ENCODE results near the gene ZNF862.

ZNF862 gene

DNA sequence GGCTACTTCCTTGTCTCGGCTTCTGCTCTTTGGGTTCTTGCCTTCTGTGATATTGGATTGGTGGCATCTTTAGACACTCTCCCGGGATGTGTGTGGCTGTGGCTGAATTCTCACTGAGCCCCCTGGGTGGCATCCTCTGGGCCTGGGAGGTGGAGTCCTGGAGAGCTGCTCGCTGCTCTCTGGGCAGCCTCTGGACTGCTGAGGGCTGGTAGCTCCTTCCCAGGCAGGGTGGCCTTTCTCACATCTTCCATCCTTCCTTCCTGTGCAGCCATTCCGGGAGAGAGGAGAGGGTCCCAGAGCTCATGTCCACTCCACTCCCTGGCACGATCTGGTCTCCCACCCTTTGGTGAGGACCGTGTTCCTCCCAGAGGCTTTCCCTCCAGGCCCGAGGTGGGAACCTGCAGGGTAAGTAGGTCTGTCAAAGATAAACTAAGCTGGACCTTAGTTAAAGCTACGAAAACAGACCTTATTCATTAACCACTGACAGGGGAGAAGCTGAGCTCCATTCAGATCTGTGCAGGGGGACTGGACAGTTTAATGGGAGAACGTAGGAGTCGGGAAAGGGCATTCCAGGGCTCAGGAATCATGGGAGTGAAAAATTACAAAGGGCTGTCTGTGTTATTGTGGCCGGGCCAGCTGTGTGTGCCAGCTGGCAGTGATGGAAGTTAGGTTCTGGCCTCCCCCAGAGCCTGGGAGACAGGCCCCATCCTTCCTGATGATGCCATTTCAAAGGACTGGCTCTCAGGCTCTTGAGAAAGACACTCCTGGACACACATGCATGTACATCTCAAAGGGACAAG lies 44.3 kb downstream of the ZNF862 start:
- Histone ChIP-seq H3K4me1 (peaks cover 0 to 29% (median 19%) of the 10 kb centered on the region in 4 donors), H3K4me3 (no peak overlapping the region), H3K36me3 (peaks cover 0 to 13% (median 0%) of the 10 kb centered on the region in 3 donors), H3K27ac (no peak overlapping the region), H3K9me3 (no peaks in the 10 kb centered on the region), H3K27me3 (no peaks in the 10 kb centered on the region)
- intact Hi-C loops (cut with DNase I; ENCODE audit: low total_unique reads) = loop anchor here (10.0 kb wide), 1 partner anchor 392 kb away; no protein-coding TSS in a partner anchor
- no peak for DNase-seq
- TF ChIP-seq, protein P1, sequence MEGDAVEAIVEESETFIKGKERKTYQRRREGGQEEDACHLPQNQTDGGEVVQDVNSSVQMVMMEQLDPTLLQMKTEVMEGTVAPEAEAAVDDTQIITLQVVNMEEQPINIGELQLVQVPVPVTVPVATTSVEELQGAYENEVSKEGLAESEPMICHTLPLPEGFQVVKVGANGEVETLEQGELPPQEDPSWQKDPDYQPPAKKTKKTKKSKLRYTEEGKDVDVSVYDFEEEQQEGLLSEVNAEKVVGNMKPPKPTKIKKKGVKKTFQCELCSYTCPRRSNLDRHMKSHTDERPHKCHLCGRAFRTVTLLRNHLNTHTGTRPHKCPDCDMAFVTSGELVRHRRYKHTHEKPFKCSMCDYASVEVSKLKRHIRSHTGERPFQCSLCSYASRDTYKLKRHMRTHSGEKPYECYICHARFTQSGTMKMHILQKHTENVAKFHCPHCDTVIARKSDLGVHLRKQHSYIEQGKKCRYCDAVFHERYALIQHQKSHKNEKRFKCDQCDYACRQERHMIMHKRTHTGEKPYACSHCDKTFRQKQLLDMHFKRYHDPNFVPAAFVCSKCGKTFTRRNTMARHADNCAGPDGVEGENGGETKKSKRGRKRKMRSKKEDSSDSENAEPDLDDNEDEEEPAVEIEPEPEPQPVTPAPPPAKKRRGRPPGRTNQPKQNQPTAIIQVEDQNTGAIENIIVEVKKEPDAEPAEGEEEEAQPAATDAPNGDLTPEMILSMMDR (IDR thresholded peaks at IDR 0.05) = no peak

DNA sequence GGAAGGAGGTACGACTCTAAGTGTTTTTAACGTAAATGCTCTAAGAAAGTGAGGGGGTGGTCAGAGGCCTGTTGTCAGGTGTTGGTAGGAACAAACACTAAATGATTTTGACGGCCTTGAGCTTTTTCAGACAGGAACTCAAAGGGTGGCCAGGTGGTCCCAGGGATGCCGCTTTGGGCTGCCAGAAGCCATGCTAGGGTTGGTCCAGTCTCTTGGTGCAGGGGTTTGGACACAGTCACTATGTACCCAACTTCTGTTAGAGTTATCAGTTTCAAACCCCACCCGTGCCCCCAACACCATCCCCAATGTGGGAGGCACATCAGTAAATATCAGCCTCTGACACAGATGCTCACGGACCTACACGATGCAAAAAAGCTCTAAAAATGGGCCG lies 44.9 kb downstream of the ZNF862 start:
- no peak for DNase-seq
- intact Hi-C loops (cut with DNase I; ENCODE audit: low total_unique reads) = loop anchor here (10.0 kb wide), 1 partner anchor 392 kb away; no protein-coding TSS in a partner anchor
- H3K4me1 ChIP-seq = peaks cover 0 to 29% (median 19%) of the 10 kb centered on the region in 4 donors
- peaks cover 0 to 13% (median 0%) of the 10 kb centered on the region in 3 donors for H3K36me3 ChIP-seq
- H3K4me3 ChIP-seq = no peak overlapping the region
- no peaks in the 10 kb centered on the region for H3K27me3 ChIP-seq
- no peak overlapping the region for H3K27ac ChIP-seq
- no peaks in the 10 kb centered on the region for H3K9me3 ChIP-seq
- TF ChIP-seq, protein P1 (IDR thresholded peaks at IDR 0.05) = no peak

DNA sequence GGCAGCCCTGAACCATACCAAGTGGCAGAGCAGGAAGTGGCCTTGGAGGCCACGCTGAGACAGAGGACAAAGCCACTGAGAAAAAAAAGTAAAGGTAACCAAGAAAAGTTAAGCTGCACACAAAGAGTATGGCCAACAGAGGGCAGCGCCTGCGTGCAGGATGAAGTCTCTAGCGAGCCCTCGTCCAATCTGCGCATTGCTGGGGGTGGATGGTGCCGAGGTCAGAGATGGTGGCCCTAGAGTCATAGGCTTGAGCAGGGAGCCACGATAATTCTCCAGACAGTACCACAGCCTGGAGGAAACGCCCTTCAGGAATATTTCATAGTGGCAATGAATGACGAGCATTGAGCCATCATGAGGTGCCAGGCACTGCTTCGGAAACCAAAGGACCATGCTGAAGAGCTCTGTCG lies 45.3 kb downstream of the ZNF862 start:
- DNase-seq = peak in 1 of 2 donors; percentile 59
- Histone ChIP-seq H3K4me1 (peaks cover 0 to 29% (median 19%) of the 10 kb centered on the region in 4 donors), H3K36me3 (peaks cover 0 to 13% (median 0%) of the 10 kb centered on the region in 3 donors), H3K4me3 (peak overlapping the region in 1 of 2 donors; percentile 1), H3K27ac (peak overlapping the region in 1 of 2 donors; percentile 31), H3K27me3 (no peaks in the 10 kb centered on the region), H3K9me3 (no peaks in the 10 kb centered on the region)
- TF ChIP-seq, protein P1 (IDR thresholded peaks at IDR 0.05) = peak; percentile 53 to 66
- intact Hi-C loops (cut with DNase I; ENCODE audit: low total_unique reads) = loop anchor here (10.0 kb wide), 1 partner anchor 391 kb away; no protein-coding TSS in a partner anchor

DNA sequence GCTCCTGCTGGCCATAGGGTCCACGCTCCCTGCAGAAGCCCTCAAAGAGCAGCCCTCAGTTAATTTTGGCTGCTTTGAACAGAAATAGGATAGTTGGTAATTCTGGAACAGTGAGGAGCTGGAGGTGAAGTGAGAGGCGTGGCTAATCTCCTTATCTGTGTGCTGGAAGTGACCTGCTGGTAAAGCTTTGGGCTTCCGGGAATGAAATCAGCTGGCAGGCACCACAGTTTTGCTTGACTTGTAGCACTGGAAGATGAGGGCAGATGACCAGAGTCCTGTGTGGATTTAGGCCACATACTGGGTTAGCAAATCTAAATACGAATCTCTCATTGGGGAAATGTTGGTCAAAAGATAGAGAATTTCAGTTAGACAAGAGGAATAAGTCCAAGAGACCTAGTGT lies 45.8 kb downstream of the ZNF862 start:
- intact Hi-C loops (cut with DNase I; ENCODE audit: low total_unique reads) = loop anchor here (10.0 kb wide), 1 partner anchor 391 kb away; no protein-coding TSS in a partner anchor

DNA sequence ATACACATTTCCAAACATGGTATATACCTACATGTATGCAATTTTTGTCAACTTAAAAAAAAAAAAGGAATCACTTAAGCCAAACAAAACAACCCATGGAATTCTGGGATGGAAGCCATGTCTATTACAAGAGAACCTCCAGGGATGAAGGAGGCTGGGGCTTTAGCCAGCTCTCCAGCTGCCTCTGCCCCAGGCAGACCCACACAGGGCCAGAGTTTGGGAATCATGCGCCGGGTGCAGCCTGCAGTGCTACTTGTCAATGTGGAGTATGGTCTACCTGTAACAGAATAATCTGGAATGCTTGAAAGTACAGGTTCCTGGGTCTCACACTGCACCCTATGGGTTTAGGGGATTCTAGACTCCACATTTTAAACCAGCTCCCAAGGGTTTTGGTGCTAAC lies 46.4 kb downstream of the ZNF862 start:
- intact Hi-C loops (cut with DNase I; ENCODE audit: low total_unique reads) = loop anchor here (10.0 kb wide), 1 partner anchor 390 kb away; no protein-coding TSS in a partner anchor
- TF ChIP-seq, protein P1 (IDR thresholded peaks at IDR 0.05) = no peak
- Histone ChIP-seq H3K4me3 (no peak overlapping the region), H3K36me3 (peaks cover 0 to 6% (median 0%) of the 10 kb centered on the region in 3 donors), H3K4me1 (peaks cover 0 to 29% (median 19%) of the 10 kb centered on the region in 4 donors), H3K27ac (no peak overlapping the region), H3K27me3 (no peaks in the 10 kb centered on the region), H3K9me3 (no peaks in the 10 kb centered on the region)
- no peak for DNase-seq

More for the DNA sequence above, 45.8 kb downstream of the ZNF862 start:
- Histone ChIP-seq H3K36me3 (peaks cover 0 to 11% (median 0%) of the 10 kb centered on the region in 3 donors), H3K9me3 (no peaks in the 10 kb centered on the region), H3K27ac (peak overlapping the region in 1 of 2 donors; percentile 31), H3K4me3 (peak overlapping the region in 1 of 2 donors; percentile 1), H3K4me1 (peaks cover 0 to 29% (median 19%) of the 10 kb centered on the region in 4 donors), H3K27me3 (no peaks in the 10 kb centered on the region)
- no peak for DNase-seq
- TF ChIP-seq, protein P1 (IDR thresholded peaks at IDR 0.05) = no peak

All from tibial artery (tissue), 4 donors.